Measurements from ENCODE around the gene PLIN4.

PLIN4 gene

DNA sequence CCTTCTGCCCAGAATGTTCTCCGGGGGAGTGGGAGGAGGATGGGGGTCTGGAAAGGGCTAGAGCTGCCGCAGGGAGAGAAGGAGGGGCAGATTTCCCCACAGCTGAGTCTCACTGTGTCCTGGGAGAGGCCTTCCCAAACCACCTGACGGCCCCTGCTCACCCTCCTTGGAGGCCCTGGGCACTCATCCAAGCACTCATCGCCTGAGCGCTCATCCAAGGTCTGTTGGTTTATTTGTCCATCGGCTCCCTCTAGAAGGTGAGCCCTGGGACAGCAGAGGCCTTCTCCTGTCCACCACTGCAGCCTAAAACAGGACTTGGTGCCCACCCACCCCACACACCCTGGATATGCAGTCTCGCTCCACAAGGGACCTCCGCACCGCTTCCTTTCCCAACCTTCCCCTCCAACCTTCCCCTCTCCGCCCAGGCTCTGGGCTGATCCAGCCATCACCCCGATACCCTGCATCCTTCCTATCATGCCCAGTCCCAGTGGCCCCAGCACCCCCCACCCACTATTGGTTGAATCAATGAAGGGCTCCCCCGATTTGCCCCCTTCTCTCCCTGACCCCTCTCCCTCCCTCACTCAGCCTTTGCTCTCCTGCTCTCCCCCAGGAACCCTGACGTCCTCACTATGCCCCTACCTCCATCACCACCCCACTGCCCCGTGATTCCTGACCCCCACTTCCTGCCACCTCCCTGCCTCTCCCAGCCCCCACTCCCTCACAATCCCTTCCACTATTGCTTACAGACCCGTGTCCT is 62.4 kb downstream of the PLIN4 start:
- no peak for DNase-seq (ENCODE audit: low read depth)

DNA sequence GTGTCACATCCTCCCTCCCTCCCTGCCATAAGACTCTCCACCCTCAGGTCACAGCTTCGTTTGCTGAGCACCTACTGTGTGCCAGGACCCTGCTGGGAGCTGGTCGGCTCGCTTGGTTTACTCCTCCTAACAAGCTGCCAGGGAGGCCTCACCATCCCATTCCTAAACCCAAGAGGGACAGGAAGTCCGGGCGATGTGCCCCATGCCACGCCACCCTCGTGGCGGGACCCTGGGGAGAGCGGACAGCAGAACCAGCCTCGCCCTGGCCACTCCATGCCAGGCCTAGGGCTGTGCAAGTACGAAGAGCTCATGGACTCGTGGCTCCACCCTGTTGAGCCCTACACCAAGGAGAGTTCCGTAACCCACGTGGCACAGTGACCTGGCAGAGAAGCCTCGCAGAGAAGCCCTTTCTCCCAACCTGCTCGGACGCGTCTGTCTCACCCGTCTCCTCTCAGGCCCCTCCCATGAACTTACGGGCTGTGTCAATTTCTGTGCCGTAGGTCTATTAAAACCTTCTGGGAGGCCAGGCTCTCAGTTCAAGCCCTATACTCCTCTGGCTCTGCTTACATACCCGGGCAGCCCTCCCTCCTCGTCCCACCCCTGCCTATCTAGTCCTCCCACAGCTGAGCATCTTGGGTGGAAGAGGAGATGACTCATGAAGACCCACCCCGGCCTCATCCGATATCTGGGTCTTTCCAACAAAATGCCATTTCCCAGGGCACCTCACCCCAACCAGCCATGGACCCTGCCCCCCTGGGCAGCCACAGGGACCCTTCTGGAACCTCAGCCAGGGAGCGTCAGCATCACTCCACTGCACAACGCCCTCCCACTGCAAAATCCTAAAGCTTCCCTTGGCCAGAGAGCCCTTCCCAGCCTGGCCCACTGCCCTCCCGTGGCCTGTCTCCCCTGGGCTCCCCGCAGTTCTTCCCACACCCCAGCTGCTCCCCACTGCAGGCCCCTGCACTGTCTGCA is 63.3 kb downstream of the PLIN4 start:
- DNase-seq (ENCODE audit: low read depth) = no peak

DNA sequence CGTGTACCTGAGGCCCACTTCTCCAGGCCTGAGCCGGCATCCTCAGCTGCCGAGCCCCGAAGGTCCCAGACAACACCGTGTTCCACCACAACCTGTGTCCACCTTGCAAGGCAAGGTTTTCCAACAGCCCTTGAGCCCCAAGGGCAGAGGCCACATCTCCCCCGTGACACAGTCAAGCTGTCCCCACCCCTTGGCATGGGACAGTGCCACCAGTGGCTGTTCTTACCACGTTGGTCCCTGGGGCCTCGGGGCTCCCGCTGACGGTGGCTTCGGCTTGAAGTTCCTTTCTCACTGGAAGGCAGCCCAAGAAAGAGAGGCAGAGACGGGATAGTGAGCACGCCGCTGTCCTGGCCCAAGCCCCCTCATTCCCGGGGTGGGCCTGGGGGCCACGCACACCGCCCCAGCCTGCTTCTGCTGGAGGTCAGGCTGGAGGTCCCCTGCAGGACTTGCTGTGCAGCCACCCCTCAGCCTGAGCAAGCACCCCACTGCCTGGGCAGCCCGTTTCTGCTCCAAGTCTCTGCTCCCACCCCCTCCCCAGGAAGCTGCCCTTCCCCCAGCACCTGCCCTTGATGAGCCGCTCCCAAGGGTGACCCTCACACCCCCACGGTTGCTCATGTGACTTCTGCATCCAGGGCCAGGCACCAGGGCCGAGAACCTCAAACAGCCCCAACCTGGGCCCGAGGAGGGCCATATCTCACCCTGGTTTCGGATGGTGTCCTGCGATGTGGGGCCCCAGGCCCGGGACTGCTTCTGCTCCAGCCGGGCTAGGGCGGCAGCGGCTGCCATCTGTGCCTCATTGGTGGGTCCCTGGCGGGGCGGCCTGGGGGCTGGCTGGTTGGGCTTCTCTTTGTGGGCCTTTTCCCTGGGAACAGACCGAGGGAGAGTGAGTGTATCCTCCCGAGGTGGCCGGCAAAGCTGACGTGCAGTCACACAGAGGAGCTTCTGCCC is 64.8 kb downstream of the PLIN4 start:
- no peak for DNase-seq (ENCODE audit: low read depth)

DNA sequence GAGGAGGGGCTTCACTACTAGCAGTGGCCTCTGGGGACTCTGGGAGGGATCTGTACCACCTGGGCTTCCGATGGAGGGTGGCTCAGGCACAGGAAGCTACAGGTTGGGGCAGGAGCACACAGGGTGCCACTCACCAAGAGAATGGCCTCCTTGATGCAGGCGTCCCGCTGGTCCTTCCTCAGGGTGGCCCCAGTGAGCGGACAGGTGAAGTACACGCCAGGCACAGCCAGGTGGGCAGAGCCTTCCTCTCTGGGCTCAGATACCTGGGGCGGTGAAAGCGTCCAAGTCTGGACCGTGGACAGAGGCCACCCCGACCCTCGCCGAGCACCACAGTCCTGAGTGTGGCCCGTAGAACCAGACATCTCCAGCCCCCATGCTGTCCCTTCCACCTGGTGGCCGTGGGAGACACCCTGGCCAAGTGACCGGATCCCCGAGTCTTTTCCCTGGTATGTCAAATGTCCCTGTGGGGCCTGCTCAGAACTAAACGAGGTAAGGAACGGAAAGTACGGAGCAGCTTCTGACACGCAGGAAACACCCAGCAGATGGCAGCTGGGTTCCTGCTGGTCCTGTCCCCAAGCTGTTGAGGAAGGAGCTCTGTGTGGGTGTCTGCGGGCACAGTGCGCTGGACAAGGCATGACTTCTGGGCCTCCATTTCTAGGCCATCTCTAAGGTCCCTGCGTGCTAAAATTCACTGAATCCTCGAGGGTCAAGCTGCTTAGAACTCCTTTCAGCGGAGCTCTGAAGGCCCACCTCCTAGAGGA is 65.9 kb downstream of the PLIN4 start:
- DNase-seq (ENCODE audit: low read depth) = no peak

Measured in stimulated activated CD8-positive, alpha-beta memory T cell treated with anti-CD3 and anti-CD28 coated beads, Interleukin-15, amount 100 ng/mL, for 1 hour (primary cell).